C4-2B (cell line): ENCODE measurements around the gene SELENOS.

Experiments used
- H3K27ac ChIP-seq: fragments of 450-650 bp; 2 replicates; pipeline ENCODE4 v1.5.1; 2017
- CTCF ChIP-seq: fragments of 450-650 bp; conservative IDR thresholded peaks from 2 replicates; pipeline ENCODE4 v1.5.1; 2017; ENCODE audit warnings: mild to moderate bottlenecking
- ZFX ChIP-seq: fragments of 450-650 bp; IDR thresholded peaks from 2 replicates; pipeline ENCODE4 v1.6.1; 2017

The SELENOS gene

GRCh38 chr15:101315736-101316135, 38.5 kb upstream of the SELENOS start:
- TF ChIP-seq CTCF (no peak), ZFX (no peak)
- H3K27ac ChIP-seq: no peak overlapping the region

- H3K27ac ChIP-seq: no peak overlapping the region
- no peak for TF ChIP-seq ZFX
- no peak for TF ChIP-seq CTCF
Measured at GRCh38 chr15:101314336-101315125, 37.2 kb upstream of the SELENOS start.

GRCh38 chr15:101313041-101313761, 35.9 kb upstream of the SELENOS start:
- TF ChIP-seq ZFX: no peak
- no peak for TF ChIP-seq CTCF
- no peak overlapping the region for H3K27ac ChIP-seq

GRCh38 chr15:101310508-101310907, 33.2 kb upstream of the SELENOS start:
- no peak overlapping the region for H3K27ac ChIP-seq
- TF ChIP-seq CTCF (no peak), ZFX (no peak)

GRCh38 chr15:101310161-101310480, 32.8 kb upstream of the SELENOS start:
- TF ChIP-seq CTCF: no peak
- no peak for TF ChIP-seq ZFX
- H3K27ac ChIP-seq: no peak overlapping the region

- H3K27ac ChIP-seq: no peak overlapping the region
- no peak for TF ChIP-seq ZFX
- TF ChIP-seq CTCF: no peak
Measured at GRCh38 chr15:101309436-101310160, 32.3 kb upstream of the SELENOS start.
